Esophagus muscularis mucosa (tissue), 4 donors: ENCODE results near the gene HOXA11. TPM values are rescaled to one million over a fixed set of nuclear protein-coding genes. Genes with fewer than 3 reads are reported as not detected.

Experiments
- DNase-seq: peaks from one replicate; pipeline ENCODE4 v3.0.0-alpha.2; 2017; ENCODE audit errors: extremely low spot score
- H3K27ac ChIP-seq, 4 donors: fragments of 200-600 bp; sonication (generic); replicated peaks in 1 of 4; 1 replicate in 3 of 4; 2 replicates in 1 of 4; pipeline ENCODE4 v1.5.1; 2016 to 2019; ENCODE audit warnings: mild to moderate bottlenecking in 1 of 4
- H3K27me3 ChIP-seq, 4 donors: fragments of 200-600 bp; sonication (generic); one replicate each; pipeline versions ENCODE4 v1.5.1 to v1.6.0; 2016 to 2019
- H3K36me3 ChIP-seq, 4 donors: fragments of 200-600 bp; sonication (generic); one replicate each; pipeline ENCODE4 v1.5.1; 2016 to 2019
- H3K4me1 ChIP-seq, 4 donors: fragments of 200-600 bp; sonication (generic); one replicate each; pipeline ENCODE4 v1.5.1; 2016 to 2019
- H3K4me3 ChIP-seq, 4 donors: fragments of 200-600 bp; sonication (generic); 1 replicate in 2 of 4; 2 replicates in 2 of 4; pipeline ENCODE4 v1.5.1; 2016 to 2019; ENCODE audit warnings: mild to moderate bottlenecking in 4 of 4, moderate library complexity in 1 of 4
- H3K9me3 ChIP-seq, 4 donors: fragments of 200-600 bp; sonication (generic); 1 replicate in 3 of 4; 2 replicates in 1 of 4; pipeline ENCODE4 v1.5.1; 2016 to 2019
- CTCF ChIP-seq, 3 experiments: fragments of 200-600 bp in 2 of 3; fragments of 450-650 bp in 1 of 3; sonication (generic) in 2 of 3; IDR thresholded peaks; one replicate each; pipeline ENCODE4 v1.5.1; 2017 to 2019; ENCODE audit warnings: antibody characterized with exemption in 3 of 3, mild to moderate bottlenecking in 2 of 3, moderate library complexity in 1 of 3
- EP300 ChIP-seq: sonication (generic); formaldehyde crosslinking; IDR thresholded peaks from one replicate; pipeline ENCODE4 v1.6.1; 2017; ENCODE audit warnings: antibody characterized with exemption
- POLR2A ChIP-seq: fragments of 450-650 bp; IDR thresholded peaks from one replicate; pipeline ENCODE4 v1.6.1; 2017; ENCODE audit warnings: antibody characterized with exemption, moderate library complexity, mild to moderate bottlenecking, low read depth
- POLR2AphosphoS5 ChIP-seq, 2 donors: sonication (generic); formaldehyde crosslinking; IDR thresholded peaks; one replicate each; pipeline ENCODE4 v1.6.1; 2017; ENCODE audit warnings: antibody characterized with exemption in 2 of 2
- WGBS: methylation state at CpG from one replicate; pipeline ENCODE4 v1.1.5; 2018; 5-methylcytosine and 5-hydroxymethylcytosine counted together
- intact Hi-C: fragments of 100-400 bp; cut with DNase I; formaldehyde crosslinking; loops from one replicate; pipeline ENCODE4 v1.15.1; 2023
- total RNA-seq, 4 donors: library from RNA; depleted of rRNA; stranded (reverse); fragments of >200 nt; gene quantifications; one replicate each; pipeline versions ENCODE4 v1.1.0 to v1.2.1, GENCODE V29; 2016

HOXA11 gene
- not detected for total RNA-seq

- no peak for DNase-seq
- intact Hi-C loops, result no loop called here
- Histone ChIP-seq H3K4me1 (peaks cover 42 to 68% (median 52%) of the 10 kb centered on the region in 4 donors), H3K27me3 (peaks cover 15 to 100% (median 94%) of the 10 kb centered on the region in 4 donors), H3K36me3 (no peaks in the 10 kb centered on the region), H3K4me3 (peak within 1 kb of the TSS; percentile 38 to 49 (median 43)), H3K27ac (no peak within 1 kb of the TSS), H3K9me3 (no peaks in the 10 kb centered on the region)
- TF ChIP-seq POLR2A (no peak), EP300 (no peak), CTCF (IDR thresholded peaks at IDR 0.05) (no peak), POLR2AphosphoS5 (IDR thresholded peaks at IDR 0.05) (no peak)
- WGBS, result 6% methylated on average over 43 of the region's 43 CpGs
Measured at GRCh38 chr7:27185013-27185853, at the start of gene HOXA11. HOXA11 (minus strand) TSS chr7:27185232; CDS start chr7:27185144, 88 bp downstream.

- H3K9me3 ChIP-seq, result no peaks in the 10 kb centered on the region
- WGBS, result 79% methylated on average over 4 of the region's 4 CpGs
- intact Hi-C loops, result no loop called here
- DNase-seq, result no peak
- H3K4me3 ChIP-seq, result no peak overlapping the region
- H3K27ac ChIP-seq, result no peak overlapping the region
- no peaks in the 10 kb centered on the region for H3K36me3 ChIP-seq
- no peak for TF ChIP-seq POLR2A
- peaks cover 0 to 58% (median 20%) of the 10 kb centered on the region in 4 donors for H3K27me3 ChIP-seq
- peaks cover 4 to 7% (median 6%) of the 10 kb centered on the region in 4 donors for H3K4me1 ChIP-seq
Measured at GRCh38 chr7:27229448-27229847, 44.4 kb upstream of the HOXA11 start.

- no peaks in the 10 kb centered on the region for H3K36me3 ChIP-seq
- peaks cover 4 to 12% (median 8%) of the 10 kb centered on the region in 4 donors for H3K4me1 ChIP-seq
- WGBS, result 13% methylated on average over 45 of the region's 61 CpGs
- no peak overlapping the region for H3K4me3 ChIP-seq
- no peak for DNase-seq
- H3K9me3 ChIP-seq, result no peaks in the 10 kb centered on the region
- H3K27me3 ChIP-seq, result peaks cover 0 to 66% (median 49%) of the 10 kb centered on the region in 4 donors
- no peak overlapping the region for H3K27ac ChIP-seq
- TF ChIP-seq POLR2AphosphoS5 (IDR thresholded peaks at IDR 0.05) (no peak), POLR2A (no peak), EP300 (no peak), CTCF (IDR thresholded peaks at IDR 0.05) (no peak)
- intact Hi-C loops, result no loop called here
Measured at GRCh38 chr7:27224983-27225934, 40.2 kb upstream of the HOXA11 start.

- Histone ChIP-seq H3K27me3 (peaks cover 0 to 78% (median 54%) of the 10 kb centered on the region in 4 donors), H3K9me3 (no peaks in the 10 kb centered on the region), H3K27ac (no peak overlapping the region), H3K4me1 (peaks cover 4 to 14% (median 10%) of the 10 kb centered on the region in 4 donors), H3K36me3 (no peaks in the 10 kb centered on the region), H3K4me3 (no peak overlapping the region)
- DNase-seq, result no peak
- intact Hi-C loops, result no loop called here
- no peak for TF ChIP-seq POLR2A
- no peak for TF ChIP-seq CTCF (IDR thresholded peaks at IDR 0.05)
- TF ChIP-seq EP300, result no peak
- no peak for TF ChIP-seq POLR2AphosphoS5 (IDR thresholded peaks at IDR 0.05)
Measured at GRCh38 chr7:27223941-27224575, 39.0 kb upstream of the HOXA11 start.
